Forelimb muscle (tissue), 1 donor: ENCODE measurements around the gene SERINC4. TPM values are rescaled to one million over a fixed set of nuclear protein-coding genes. Genes with fewer than 3 reads are reported as not detected.
"Not testable (repeated sequence)": the region's sequence is repeated elsewhere in the genome, so short reads cannot be mapped to it uniquely, and the experiment has no call there.

Experiments
- DNase-seq: peaks from one replicate; pipeline ENCODE4 v3.0.0-alpha.2; 2013; ENCODE audit warnings: low read depth
- polyA plus RNA-seq: library from polyadenylated mRNA; unstranded; fragments of 120-200 nt; gene quantifications from one replicate; pipeline ENCODE4 v1.2.1, GENCODE V29; 2013; ENCODE audit not compliant: insufficient read length

Gene SERINC4
- 0.42 TPM for polyA plus RNA-seq

GRCh38 chr15:43799945-43800285, at the start of gene SERINC4:
Gene SERINC4 (minus strand): TSS chr15:43800220. CDS start chr15:43799986, 234 bp downstream.
- DNase-seq, result no peak

GRCh38 chr15:43845421-43845820, 45.4 kb upstream of the SERINC4 start:
- DNase-seq, result no peak

DNA sequence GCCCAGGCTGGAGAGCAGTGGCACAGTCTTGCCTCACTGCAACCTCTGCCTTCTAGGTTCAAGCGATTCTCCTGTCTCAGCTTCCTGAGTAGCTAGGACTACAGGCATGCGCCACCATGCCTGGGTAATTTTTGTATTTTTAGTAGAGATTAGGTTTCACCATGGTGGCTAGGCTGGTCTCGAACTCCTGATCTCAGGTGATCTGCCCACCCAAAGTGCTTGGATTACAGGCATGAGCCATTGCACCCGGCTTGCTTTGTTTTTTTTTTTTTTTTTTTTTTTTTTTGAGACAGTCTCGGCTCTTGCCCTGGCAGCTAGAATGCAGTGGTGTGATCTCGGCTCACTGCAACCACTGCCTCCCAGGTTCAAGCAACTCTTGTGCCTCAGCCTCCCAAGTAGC, 32.5 kb upstream of the SERINC4 start:
- DNase-seq, result not testable (repeated sequence)

DNA sequence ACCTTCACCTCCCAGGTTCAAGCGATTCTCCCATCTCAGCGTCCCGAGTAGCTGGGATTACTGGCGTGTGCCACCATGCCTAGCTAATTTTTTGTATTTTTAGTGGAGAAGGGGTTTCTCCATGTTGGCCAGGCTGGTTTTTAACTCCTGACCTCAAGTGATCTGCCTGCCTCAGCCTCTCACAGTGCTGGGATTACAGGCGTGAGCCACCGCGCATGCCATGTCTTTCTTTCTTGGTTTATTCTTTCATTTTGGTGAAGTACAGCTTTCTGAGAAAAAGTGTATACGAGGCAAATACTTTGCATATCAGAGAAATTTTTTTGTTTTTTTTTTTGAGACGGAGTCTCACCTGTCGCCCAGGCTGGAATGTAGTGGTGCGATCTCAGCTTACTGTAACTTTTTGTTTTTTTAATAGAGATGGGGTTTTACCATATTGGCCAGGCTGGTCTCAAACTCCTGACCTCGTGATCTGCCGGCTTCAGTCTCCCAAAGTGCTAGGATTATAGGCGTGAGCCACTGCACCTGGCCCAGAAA, 31.6 kb upstream of the SERINC4 start:
- not testable (repeated sequence) for DNase-seq

GRCh38 chr15:43830691-43831275, 30.8 kb upstream of the SERINC4 start:
- DNase-seq, result not testable (repeated sequence)

GRCh38 chr15:43829951-43830540, 30.0 kb upstream of the SERINC4 start:
- DNase-seq, result not testable (repeated sequence)

- DNase-seq, result no peak
Measured at GRCh38 chr15:43828061-43828657, 28.1 kb upstream of the SERINC4 start.

GRCh38 chr15:43826508-43827341, 26.7 kb upstream of the SERINC4 start, which contains the start of gene WDR76:
Gene WDR76 (plus strand): TSS chr15:43827002. CDS start chr15:43827033, 31 bp downstream.
- DNase-seq, result peak; percentile 43

DNA sequence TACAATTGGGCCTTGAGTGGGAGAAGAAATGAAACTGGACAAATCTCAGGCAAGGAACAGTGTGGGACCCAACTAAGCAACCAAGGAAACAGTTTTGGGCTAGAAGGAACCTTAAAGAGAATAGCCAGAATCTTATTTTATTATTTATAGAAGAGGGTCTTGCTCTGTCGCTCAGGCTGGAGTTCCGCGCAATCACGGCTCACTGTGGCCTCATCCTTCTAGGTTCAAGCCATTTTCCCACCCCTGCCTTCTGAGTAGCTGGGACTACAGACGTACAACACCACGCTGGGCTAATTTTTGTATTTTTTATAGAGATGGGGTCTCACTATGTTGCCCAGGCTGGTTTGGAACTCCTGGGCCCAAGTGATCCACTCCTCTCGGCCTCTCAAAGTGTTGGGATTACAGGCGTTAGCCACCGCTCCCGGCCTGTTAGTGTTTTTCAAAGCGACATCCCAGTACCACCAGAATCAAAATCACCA, 26.0 kb upstream of the SERINC4 start:
- no peak for DNase-seq

DNA sequence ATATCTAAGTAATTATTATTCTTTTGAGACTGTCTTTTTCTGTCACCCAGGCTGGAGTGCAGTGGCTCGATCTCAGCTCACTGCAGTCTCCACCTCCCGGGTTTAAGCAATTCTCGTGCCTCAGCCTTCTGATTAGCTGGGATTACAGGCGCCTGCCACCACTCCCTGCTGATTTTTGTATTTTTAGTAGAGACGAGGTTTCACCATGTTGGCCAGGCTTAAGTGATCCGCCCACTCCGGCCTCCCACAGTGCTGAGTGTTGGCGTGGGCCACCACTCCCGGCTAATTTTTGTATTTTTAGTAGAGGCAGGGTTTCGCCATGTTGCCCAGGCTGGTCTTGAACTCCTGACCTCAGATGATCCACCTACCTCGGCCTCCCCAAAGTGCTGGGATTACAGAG, 25.3 kb upstream of the SERINC4 start:
- not testable (repeated sequence) for DNase-seq

DNA sequence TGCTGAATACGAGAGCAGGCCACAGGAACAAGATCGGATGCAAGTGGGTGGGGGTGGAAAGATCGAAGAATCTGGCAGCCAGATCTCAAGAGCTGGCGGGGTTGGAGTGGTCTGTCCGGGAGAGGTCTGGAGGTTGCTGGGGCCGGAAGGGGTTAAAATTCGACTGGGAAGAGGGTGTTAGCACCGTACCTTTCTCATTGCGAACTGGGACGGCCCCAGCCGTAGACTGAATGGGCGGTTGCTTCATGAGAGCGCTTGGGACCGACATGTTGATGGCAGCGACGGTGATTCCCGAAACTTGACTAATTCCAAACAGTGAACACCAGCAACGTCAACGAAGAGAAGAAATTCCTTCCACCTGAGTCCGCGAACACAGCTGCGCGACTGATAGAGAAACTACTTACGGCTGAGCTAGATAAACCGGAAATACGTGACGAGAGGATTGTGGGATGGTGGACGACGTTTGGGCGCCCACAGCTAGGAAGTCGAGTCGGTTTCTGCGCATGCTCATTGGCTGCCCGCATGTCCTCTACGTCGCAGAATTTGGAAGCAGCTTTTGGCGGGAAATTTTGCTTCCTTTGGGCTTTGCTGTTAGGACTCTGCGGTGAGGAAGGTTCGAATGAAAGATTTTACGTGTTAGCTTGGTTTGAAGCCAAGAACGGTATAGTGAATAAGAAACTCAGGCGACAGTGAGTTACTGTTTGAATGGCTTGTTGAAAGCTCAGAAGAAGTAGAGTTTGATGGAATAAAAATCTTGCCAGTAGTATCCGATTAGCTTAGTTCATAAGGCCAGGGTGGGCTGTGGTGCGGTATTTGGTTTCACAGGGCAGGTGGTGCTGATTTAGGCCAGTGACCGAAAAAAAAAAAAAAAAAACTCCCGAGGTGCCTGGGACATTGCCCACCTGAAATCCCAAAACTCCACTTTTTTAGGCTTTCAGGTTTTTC, 24.6 kb upstream of the SERINC4 start, which contains the start of gene MFAP1:
MFAP1 (minus strand) TSS at position 389 of the 945 bp plus-strand sequence; CDS start at position 268, 121 bp downstream.
- peak; percentile 98 for DNase-seq

DNA sequence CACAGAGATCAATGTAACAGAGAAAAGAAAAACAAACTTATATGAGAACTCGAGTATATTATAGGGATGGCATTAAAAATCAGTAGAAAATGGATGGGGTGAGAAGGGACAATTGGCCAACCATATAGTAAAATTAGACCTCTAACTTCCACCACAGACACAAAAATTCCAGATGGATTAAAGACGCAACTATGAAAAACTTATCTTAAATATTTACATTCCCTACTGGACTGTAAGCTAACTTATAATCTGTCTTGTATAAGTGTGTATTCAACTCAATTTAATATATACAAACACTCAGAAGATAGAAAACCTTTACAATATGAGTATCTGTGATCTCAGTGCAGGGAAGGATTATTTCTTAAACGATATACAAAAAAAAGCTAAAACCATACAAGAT, 21.5 kb upstream of the SERINC4 start:
- no peak for DNase-seq

GRCh38 chr15:43815064-43815463, 15.0 kb upstream of the SERINC4 start:
- not testable (repeated sequence) for DNase-seq

DNA sequence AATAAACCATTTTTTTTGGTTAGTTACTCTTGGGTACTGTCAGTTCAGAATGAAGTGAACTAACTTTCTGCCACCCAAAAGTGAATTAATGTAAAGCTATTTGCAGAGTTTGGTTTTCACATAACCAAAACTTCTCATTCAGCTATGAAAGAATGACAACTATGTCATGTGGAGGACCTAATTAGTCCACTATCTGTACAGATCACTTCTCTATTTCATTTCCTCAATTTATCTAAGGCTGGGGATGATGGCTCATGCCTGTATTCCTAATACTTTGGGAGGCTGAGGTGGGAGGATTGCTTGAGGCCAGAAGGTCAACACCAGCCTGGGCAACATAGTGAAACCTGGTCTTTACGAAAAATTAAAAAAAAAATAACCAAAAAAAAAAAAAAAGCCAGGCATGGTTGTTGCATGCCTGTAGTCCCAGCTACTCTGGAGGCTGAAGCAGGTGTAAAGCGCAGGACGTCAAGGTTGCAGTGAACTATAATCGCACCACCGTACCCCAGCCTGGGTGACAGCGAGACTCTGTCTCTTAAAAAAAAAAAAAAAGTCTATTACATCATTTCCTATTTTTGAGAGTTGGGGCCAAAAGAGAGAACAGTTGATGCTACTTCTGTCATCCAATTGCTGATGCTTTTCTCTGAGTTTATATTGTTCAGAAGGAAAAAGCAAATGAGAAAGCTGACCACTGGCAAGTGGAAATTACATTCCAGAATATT, 9.1 kb upstream of the SERINC4 start:
- no peak for DNase-seq

- no peak for DNase-seq
Measured at GRCh38 chr15:43808435-43808950, 8.5 kb upstream of the SERINC4 start.

DNA sequence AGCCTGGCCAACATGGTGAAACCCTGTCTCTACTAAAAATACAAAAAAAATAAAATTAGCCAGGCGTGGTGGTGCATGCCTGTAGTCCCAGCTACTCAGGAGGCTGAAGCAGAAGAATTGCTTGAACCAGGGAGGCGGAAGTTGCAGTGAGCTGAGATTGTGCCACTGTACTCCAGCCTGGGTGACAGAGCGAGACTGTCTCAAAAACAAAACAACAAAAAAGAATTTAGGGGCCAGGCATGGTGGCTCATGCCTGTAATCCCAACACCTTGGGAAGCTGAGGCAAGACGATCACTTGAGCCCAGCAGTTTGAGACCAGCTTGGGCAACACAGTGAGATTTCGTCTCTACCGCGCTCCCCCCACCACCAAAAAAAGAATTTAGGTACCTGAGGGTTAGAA, 2.7 kb upstream of the SERINC4 start:
- not testable (repeated sequence) for DNase-seq

- DNase-seq, result peak; percentile 81
Measured at GRCh38 chr15:43800286-43801141, 494 bp upstream of the SERINC4 start, which contains the start of gene HYPK. Gene HYPK (plus strand): TSS chr15:43800599. CDS start chr15:43800623, 24 bp downstream.

- no peak for DNase-seq
Measured at GRCh38 chr15:43799209-43799944, 643 bp downstream of the SERINC4 start.
